Erythroblast (primary cell): ENCODE results near the gene SPEG.

Experiments
- GATA1 ChIP-seq: IDR thresholded peaks from 2 replicates; pipeline ENCODE4 v1.6.1; 2011; ENCODE audit warnings: low read depth, mild to moderate bottlenecking, control low read depth, low read length, moderate library complexity
- POLR2A ChIP-seq: IDR thresholded peaks from 2 replicates; pipeline ENCODE4 v1.6.1; 2011; ENCODE audit warnings: mild to moderate bottlenecking, low read length

GRCh38 chr2:219521066-219521880 lies 86.6 kb downstream of the SPEG start:
- TF ChIP-seq POLR2A = no peak
- TF ChIP-seq GATA1 = no peak
